Lung (tissue), 12 donors: ENCODE measurements around the gene GHR. TPM values are rescaled to one million over a fixed set of nuclear protein-coding genes. Genes with fewer than 3 reads are reported as not detected.

ENCODE experiments used
- ATAC-seq: fragments of 200-7000 bp; cut with Tn5 transposase; one replicate; pipeline ENCODE4 v1.9.1; 2020; ENCODE audit warnings: moderate number of reproducible peaks; ENCODE audit not compliant: insufficient read depth, low FRiP score
- DNase-seq, 3 donors: peaks; one replicate each; pipeline ENCODE4 v3.0.0-alpha.2; 2013 to 2017
- H3K27ac ChIP-seq, 2 donors: one replicate each; pipeline ENCODE4 v1.5.1; 2013; ENCODE audit warnings: mild to moderate bottlenecking in 2 of 2, moderate library complexity in 2 of 2, control low read depth in 1 of 2, inconsistent platforms in 1 of 2, low read depth in 1 of 2, low read length in 1 of 2
- H3K27me3 ChIP-seq, 3 donors: one replicate each; pipeline ENCODE4 v1.5.1; 2013; ENCODE audit warnings: low read length in 2 of 3; ENCODE audit not compliant: control insufficient read depth in 3 of 3, insufficient read depth in 3 of 3
- H3K36me3 ChIP-seq, 4 donors: one replicate each; pipeline ENCODE4 v1.5.1; 2013; ENCODE audit warnings: low read length in 4 of 4, mild to moderate bottlenecking in 1 of 4, moderate library complexity in 1 of 4; ENCODE audit not compliant: control insufficient read depth in 4 of 4, insufficient read depth in 4 of 4
- H3K4me1 ChIP-seq, 5 donors: one replicate each; pipeline ENCODE4 v1.5.1; 2013; ENCODE audit warnings: low read length in 5 of 5, mild to moderate bottlenecking in 2 of 5, moderate library complexity in 1 of 5; ENCODE audit not compliant: control insufficient read depth in 5 of 5, insufficient read depth in 5 of 5
- H3K4me3 ChIP-seq: one replicate; pipeline ENCODE4 v1.5.1; 2013; ENCODE audit warnings: mild to moderate bottlenecking, control low read depth, moderate library complexity
- H3K9ac ChIP-seq, 2 donors: one replicate each; pipeline ENCODE4 v1.5.1; 2013; ENCODE audit warnings: low read length in 2 of 2, control low read depth in 1 of 2; ENCODE audit not compliant: insufficient read depth in 1 of 2
- H3K9me3 ChIP-seq, 4 donors: one replicate each; pipeline ENCODE4 v1.5.1; 2013; ENCODE audit warnings: low read length in 3 of 4, mild to moderate bottlenecking in 1 of 4, moderate library complexity in 1 of 4; ENCODE audit not compliant: control insufficient read depth in 4 of 4, insufficient read depth in 3 of 4
- CTCF ChIP-seq: IDR thresholded peaks from 2 replicates; pipeline ENCODE4 v1.5.1; 2012; ENCODE audit warnings: mild to moderate bottlenecking; ENCODE audit errors: control extremely low read depth, extremely low read depth
- WGBS, 2 donors: extraction: QIAGEN DNeasy Blood & Tissue Kit; methylation state at CpG; one replicate each; pipeline ENCODE4 v1.1.7; 2013; 5-methylcytosine and 5-hydroxymethylcytosine counted together
- polyA plus RNA-seq, 2 donors: library from polyadenylated mRNA; stranded (reverse); fragments of 200-250 nt; gene quantifications; one replicate each; pipeline ENCODE4 v1.2.1, GENCODE V29; 2013
- total RNA-seq, 2 donors: library from RNA; depleted of rRNA in 1 of 2; stranded (reverse); fragments of >200 nt in 1 of 2; gene quantifications; one replicate each; pipeline ENCODE4 v1.2.1, GENCODE V29; 2014 to 2021
- donor health status: control.
- donor health status: control.
- donor health status: Bipolar disorder and iron deficiency.
- donor health status: healthy.
- donor health status: DM: yes; HTN: yes; CAD: no.

GHR gene
- total and polyA plus RNA-seq, 4 donors, result 0.98 to 23.8 (median 3.2) TPM

- Histone ChIP-seq H3K36me3 (no peaks in the 10 kb centered on the region), H3K4me1 (peaks cover 0 to 15% (median 0%) of the 10 kb centered on the region in 5 donors), H3K9ac (no peak overlapping the region), H3K27me3 (no peaks in the 10 kb centered on the region), H3K9me3 (peaks cover 0 to 2% (median 0%) of the 10 kb centered on the region in 4 donors), H3K4me3 (no peak overlapping the region), H3K27ac (no peak overlapping the region)
- TF ChIP-seq CTCF, result no peak
- no peak for ATAC-seq
- no peak for DNase-seq
Observed at GRCh38 chr5:42604171-42604711, 181.0 kb downstream of the GHR start.

GRCh38 chr5:42605490-42605889 is 182.3 kb downstream of the GHR start:
- Histone ChIP-seq H3K4me1 (peaks cover 0 to 15% (median 0%) of the 10 kb centered on the region in 5 donors), H3K9ac (no peak overlapping the region), H3K36me3 (no peaks in the 10 kb centered on the region), H3K27ac (no peak overlapping the region), H3K27me3 (no peaks in the 10 kb centered on the region), H3K4me3 (no peak overlapping the region), H3K9me3 (peaks cover 0 to 3% (median 0%) of the 10 kb centered on the region in 4 donors)
- no peak for TF ChIP-seq CTCF
- ATAC-seq, result no peak
- 65 to 79% methylated on average over 2 of the region's 2 CpGs for WGBS, 2 donors
- no peak for DNase-seq

- Histone ChIP-seq H3K27me3 (no peaks in the 10 kb centered on the region), H3K9me3 (peaks cover 0 to 3% (median 0%) of the 10 kb centered on the region in 4 donors), H3K9ac (no peak overlapping the region), H3K36me3 (no peaks in the 10 kb centered on the region), H3K4me3 (no peak overlapping the region), H3K27ac (no peak overlapping the region), H3K4me1 (peaks cover 0 to 15% (median 0%) of the 10 kb centered on the region in 5 donors)
- DNase-seq (no peak), ATAC-seq (no peak)
- TF ChIP-seq CTCF, result no peak
- 88 to 91% methylated on average over 4 of the region's 4 CpGs for WGBS, 2 donors
Observed at GRCh38 chr5:42606464-42606869, 183.2 kb downstream of the GHR start.

GRCh38 chr5:42611437-42611836 is 188.2 kb downstream of the GHR start:
- ATAC-seq (no peak), DNase-seq (no peak)
- Histone ChIP-seq H3K9me3 (peaks cover 0 to 3% (median 0%) of the 10 kb centered on the region in 4 donors), H3K27me3 (no peaks in the 10 kb centered on the region), H3K4me1 (peaks cover 0 to 16% (median 4%) of the 10 kb centered on the region in 5 donors), H3K9ac (no peak overlapping the region), H3K27ac (no peak overlapping the region), H3K4me3 (no peak overlapping the region), H3K36me3 (no peaks in the 10 kb centered on the region)
- 86 to 95% methylated on average over 1 of the region's 1 CpG for WGBS, 2 donors
- no peak for TF ChIP-seq CTCF
